SU-DHL-6 (cell line): ENCODE results near the gene WFDC12.

Source experiments
- EZH2phosphoT487 ChIP-seq: fragments of 200-600 bp; sonication (generic), shearing (Covaris generic); conservative IDR thresholded peaks from 2 replicates; pipeline ENCODE4 v1.6.1; 2018; ENCODE audit warnings: mild to moderate bottlenecking, antibody characterized with exemption, low read length, moderate library complexity, mixed read lengths
- TF ChIP-seq, protein P1 (sequence below): fragments of 200-600 bp; sonication (generic); IDR thresholded peaks from one replicate; pipeline ENCODE4 v1.5.1; 2017; ENCODE audit warnings: antibody characterized with exemption, mild to moderate bottlenecking, low read length, moderate library complexity; ENCODE audit not compliant: insufficient read depth, poor library complexity, severe bottlenecking

DNA sequence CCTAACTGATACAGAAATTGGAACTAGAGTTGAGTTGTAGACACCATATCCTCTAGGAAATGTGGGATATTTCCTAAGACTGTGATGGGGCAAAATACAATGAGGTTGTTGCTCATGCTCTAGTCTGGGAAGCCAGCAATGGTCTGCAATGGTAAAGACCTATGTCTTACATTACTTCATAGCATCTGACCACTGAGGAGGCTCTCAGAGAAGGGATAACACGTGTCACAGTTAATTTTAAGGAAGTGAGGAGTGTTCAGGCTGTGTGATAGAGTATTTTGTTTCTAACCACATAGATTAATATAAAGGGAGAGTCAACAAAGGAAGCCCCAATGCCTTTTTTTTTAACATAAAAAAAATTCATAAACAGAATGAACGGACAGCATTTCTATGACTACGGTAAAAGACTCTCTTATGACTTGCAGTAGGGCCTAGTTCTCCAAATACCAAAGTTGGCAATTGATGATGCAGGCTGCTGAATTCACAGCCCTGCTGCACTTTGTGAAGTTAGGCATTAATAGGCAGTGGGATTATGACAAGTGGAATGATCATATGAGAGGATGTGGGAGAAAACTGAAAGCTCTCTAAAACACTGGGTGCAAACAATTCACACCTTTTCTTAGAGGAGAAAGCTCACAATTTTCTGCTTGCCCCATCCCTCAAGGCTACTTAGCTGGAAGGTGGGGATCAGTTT, 37.0 kb downstream of the WFDC12 start:
- TF ChIP-seq, protein P1, sequence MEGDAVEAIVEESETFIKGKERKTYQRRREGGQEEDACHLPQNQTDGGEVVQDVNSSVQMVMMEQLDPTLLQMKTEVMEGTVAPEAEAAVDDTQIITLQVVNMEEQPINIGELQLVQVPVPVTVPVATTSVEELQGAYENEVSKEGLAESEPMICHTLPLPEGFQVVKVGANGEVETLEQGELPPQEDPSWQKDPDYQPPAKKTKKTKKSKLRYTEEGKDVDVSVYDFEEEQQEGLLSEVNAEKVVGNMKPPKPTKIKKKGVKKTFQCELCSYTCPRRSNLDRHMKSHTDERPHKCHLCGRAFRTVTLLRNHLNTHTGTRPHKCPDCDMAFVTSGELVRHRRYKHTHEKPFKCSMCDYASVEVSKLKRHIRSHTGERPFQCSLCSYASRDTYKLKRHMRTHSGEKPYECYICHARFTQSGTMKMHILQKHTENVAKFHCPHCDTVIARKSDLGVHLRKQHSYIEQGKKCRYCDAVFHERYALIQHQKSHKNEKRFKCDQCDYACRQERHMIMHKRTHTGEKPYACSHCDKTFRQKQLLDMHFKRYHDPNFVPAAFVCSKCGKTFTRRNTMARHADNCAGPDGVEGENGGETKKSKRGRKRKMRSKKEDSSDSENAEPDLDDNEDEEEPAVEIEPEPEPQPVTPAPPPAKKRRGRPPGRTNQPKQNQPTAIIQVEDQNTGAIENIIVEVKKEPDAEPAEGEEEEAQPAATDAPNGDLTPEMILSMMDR: no peak
- no peak for TF ChIP-seq EZH2phosphoT487
